ENCODE measurements around the gene ADCY6.
"Not testable (repeated sequence)": the region's sequence is repeated elsewhere in the genome, so short reads cannot be mapped to it uniquely, and the experiment has no call there.

The ADCY6 gene

DNA sequence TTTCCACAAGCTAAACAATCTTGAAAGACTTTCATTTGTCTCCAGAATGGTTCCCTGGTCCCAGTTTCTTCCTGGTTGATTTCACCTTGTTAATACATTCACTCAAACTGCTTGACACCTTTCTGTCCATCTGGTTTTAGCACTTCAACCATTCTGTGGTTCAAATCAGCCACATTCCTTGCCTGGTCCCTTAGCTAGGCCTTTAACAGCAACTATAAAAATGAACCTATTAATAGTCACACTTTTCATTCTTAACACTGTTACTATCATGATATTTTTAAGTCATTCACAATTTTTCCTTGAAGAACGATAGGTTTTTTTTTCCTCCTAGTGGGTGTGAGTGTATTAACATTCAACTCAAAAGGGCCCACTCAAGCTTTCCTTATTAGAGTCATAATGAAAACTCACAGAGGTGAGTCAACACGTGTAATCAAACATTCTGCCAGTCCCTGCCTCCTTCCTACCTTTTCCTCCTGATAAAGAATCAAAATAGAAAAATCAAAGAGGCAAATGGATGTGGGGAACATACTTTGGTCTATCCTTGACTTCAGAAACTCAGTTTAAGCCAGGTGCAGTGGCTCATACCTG, 38.0 kb downstream of the ADCY6 start:
- no peak for DNase-seq (ENCODE audit: low read depth in 2 of 2)

DNA sequence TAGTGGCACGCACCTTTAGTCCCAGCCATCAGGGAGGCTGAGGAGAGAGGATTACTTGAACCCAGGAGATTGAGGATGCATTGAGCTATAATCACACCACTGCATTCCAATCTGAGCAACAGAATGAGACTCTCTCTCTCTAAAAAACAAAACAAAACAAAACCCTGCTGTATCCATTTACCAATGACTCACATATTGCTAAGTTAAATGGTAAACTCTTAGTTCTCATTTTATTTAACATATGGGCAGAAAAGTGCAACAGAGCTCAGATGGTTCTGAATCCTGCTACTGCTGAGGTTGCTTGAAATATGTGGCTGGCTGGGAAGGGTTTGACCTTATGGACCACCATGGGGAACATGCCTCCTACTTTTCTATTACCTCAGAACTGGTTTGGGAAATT, 38.7 kb downstream of the ADCY6 start:
- DNase-seq (ENCODE audit: low read depth in 2 of 2): no peak

DNA sequence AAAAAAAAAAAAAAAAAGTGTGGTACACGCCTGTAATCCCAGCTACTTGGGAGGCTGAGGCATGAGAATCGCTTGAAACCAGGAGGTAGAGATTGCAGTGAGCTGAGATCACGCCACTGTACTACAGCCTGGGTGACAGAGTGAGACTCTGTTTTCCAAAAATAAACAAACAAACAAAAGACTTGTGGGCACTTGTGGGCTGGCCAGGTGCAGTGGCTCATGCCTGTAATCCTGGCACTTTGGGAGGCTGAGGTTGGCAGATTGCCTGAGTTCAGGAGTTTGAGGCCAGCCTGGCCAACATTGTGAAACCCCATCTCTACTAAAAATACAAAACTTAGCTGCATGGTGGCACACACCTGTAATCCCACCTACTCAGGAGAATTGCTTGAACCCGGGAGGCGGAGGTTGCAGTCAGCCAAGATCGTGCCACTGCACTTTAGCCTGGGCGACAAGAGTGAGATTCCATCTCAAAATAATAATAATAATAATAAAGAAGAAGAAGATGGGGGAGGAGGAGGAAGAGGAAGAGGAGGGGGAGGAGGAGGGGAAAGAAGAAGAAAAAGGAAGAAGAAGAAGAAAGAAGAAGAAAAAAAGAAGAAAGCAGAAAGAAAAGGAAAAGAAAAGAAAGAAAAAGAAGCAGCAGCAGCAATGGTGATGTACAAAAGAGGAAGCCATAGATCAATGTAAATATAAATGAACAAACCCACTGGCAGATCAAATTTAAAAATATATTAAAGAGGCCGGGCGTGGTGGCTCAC, 44.5 kb downstream of the ADCY6 start:
- no peak for DNase-seq (ENCODE audit: low read depth in 2 of 2)

DNA sequence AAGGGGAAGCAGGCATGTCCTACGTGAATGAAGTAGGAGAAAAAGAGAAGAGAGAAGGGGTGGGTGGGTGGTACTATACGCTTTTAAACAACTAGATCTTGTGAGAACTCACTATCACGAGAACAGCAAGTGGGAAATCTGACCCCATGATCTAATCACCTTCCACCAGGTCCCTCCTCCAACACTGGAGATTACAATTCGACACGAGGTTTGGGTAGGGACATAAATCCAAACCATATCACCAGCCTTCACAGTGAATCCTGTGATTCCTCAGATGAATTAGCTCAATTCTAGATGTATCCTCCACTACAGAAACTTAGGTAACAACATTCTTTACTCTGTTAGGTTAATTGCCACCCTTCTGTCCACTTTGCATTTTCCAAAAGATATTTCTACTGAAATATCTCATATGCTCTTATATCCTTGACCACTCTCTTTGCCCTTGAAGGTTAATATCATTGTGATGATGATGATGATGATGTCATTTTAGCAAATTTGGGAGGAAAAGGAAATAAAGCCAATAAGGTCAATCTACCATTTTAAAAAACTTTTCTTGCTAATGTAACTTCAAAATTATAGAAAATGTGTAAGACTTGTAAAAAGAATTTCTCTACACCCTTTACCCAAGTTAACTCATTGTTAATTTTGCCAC, 49.1 kb downstream of the ADCY6 start:
- DNase-seq (ENCODE audit: low read depth in 2 of 2): no peak

DNA sequence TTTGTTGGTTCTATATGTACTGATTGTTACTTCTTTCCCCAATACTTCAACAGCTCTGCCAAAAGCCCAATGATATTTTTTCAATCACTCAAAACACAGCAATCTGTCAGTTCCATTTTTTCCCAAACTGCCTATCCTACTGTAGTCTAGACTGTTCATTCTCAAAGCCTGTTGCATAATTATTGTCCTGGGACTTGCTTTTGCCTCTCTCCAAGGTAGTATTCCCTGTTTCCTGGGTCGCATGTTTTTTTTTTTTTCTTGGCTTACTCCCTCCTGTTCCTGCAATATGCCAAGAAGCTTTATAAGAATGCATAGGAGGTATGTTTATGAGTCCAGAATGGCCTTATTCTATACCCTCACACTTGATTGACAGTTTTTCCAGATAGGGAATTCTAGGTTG, 52.4 kb downstream of the ADCY6 start:
- no peak for DNase-seq (ENCODE audit: low read depth in 2 of 2)

DNA sequence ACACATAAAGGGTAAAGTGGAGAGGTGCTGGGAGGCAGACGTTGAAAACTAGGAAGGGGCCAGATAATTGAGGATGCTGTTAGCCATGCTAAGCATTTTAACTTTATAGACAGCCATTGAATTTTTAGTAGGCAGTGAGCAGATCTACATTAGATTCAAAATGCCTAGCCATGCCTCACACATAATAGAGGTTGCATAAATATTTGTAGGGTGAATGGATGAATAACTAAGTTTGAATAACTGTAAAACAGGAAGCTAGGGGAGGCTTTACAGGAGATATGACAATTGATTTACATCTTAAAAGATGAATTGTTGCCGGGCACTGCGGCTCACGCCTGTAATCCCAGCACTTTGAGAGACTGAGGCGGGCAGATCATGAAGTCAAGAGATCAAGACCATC, 60.1 kb downstream of the ADCY6 start:
- DNase-seq (ENCODE audit: low read depth in 2 of 2): no peak

DNA sequence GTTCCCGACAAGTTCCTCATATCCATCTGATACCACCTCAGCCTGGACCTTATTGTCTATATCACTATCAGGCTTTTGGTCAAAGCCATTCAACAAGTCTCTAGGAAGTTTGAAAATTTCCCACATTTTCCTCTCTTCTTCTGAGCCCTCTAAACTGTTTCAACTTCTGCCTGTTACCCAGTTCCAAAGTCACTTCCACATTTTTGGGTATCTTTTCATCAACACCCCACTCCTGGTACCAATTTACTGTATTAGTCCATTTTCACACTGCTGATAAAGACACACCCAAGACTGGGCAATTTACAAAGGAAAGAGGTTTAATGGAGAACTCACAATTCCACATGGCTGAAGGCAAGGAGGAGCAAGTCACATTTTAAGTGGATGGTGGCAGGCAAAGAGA, 68.2 kb downstream of the ADCY6 start:
- not testable (repeated sequence) for DNase-seq (ENCODE audit: low read depth in 2 of 2)

DNA sequence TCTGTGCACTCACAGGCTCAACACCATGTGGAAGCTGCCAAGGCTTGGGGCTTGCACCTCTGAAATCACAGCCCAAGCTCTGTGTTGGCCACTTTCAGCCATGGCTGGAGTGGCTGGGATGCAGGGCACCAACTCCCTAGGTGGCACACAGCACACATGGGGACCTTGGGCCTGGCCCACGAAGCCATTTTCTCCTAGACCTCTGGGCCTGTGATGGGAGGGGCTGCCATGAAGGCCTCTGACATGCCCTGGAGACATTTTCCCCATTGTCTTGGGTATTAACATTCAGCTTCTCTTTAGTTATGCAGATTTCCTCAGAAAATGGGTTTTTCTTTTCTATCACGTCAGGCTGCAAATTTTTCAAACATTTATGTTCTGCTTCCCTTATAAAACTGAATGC, 68.7 kb downstream of the ADCY6 start:
- not testable (repeated sequence) for DNase-seq (ENCODE audit: low read depth in 2 of 2)

DNA sequence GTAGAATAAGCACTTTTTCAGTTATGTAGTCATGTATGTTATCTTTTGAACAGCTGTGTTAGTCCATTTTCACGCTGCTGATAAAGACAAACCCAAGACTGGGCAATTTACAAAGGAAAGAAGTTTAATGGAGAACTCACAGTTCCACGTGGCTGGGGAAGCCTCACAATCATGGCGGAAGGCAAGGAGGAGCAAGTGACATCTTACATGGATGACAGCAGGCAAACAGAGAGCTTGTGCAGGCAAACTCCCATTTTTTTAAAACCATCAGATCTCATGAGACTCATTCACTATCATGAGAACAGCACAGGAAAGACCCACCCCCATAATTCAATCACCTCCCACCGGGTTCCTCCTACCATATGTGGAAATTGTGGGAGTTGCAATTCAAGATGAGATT, 69.9 kb downstream of the ADCY6 start:
- not testable (repeated sequence) for DNase-seq (ENCODE audit: low read depth in 2 of 2)

DNA sequence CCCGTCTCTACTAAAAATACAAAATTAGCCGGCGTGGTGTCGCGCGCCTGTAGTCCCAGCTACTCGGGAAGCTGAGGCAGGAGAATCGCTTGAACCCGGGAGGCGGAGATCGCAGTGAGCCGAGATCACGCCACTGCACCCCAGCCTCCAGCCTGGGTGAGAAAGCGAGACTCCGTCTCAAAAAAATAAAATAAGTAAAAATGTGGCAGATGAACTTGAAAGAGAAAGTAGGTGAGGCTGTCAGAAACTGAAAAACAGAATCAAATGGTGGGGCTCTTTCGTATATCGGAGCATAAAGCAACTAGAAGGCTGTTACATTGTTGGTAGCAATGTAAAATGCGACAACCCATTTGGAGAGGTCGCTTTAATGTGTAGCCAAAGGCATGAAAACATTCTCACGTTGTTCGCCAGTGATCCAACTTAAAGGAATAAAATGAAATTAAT, 71.6 kb downstream of the ADCY6 start:
- no peak for DNase-seq (ENCODE audit: low read depth in 2 of 2)

DNA sequence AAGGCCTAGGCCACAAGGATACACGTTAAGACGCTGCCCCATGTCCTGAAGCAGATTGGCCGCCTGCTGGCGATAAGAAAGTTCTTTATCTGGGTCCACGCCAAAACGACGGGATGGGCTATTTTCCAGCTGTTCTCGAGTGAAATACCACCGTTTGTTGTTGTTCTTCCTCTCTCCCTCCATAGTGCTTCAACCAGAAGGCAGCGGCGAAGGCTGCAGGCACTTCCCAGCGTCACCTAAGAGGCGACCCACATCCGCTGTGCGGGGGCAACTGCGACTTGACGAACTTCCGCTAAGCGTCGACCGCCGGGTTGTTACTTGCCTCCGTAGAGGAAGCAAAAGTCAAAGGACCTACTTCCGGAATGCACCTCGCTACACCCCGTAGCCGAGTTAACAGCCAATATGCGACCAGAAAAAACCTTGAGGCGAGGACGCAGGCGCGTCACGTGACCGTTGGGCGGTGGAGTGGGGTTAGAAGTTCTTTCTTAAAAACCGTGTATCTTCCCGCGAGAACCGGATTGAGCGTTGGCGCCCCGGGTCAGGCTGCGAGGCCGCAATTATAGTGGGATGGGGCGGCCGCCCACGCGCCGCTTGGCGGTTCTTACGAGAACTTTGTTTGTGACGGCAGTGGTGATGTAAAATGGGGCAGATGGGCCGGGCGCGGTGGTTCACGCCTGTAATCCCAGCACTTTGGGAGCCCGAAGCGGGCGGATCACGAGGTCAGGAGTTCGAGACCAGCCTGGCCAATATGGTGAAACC, 72.2 kb downstream of the ADCY6 start, which contains the start of gene CCNT1:
TSS of gene CCNT1 (minus strand) at position 215 of the 759 bp plus-strand sequence. CDS start at position 183, 32 bp downstream.
- peak; percentile 98 for DNase-seq (ENCODE audit: low read depth in 2 of 2)
